Liver (tissue), 9 donors: Measurements from ENCODE around the gene COQ7. TPM values are rescaled to one million over a fixed set of nuclear protein-coding genes. Genes with fewer than 3 reads are reported as not detected.
A peak's percentile ranks its signal among the peaks of the same experiment; 100 is the strongest.

Experiments used
- DNase-seq: peaks from one replicate; pipeline ENCODE4 v3.0.0-alpha.2; 2017; ENCODE audit warnings: low spot score
- H3K27ac ChIP-seq, 2 donors: one replicate each; pipeline ENCODE4 v1.7.0; 2013; ENCODE audit warnings: inconsistent platforms in 2 of 2, low read length in 2 of 2, control low read depth in 1 of 2, low read depth in 1 of 2, mild to moderate bottlenecking in 1 of 2
- H3K27me3 ChIP-seq, 4 donors: one replicate each; pipeline versions ENCODE4 v1.6.1 to v1.7.0; 2013; ENCODE audit warnings: low read length in 3 of 4, inconsistent platforms in 1 of 4, mild to moderate bottlenecking in 1 of 4, moderate library complexity in 1 of 4; ENCODE audit not compliant: control insufficient read depth in 4 of 4, insufficient read depth in 4 of 4
- H3K36me3 ChIP-seq, 4 donors: one replicate each; pipeline versions ENCODE4 v1.6.1 to v1.7.0; 2013; ENCODE audit warnings: low read length in 3 of 4, mild to moderate bottlenecking in 3 of 4, low read depth in 1 of 4, moderate library complexity in 1 of 4; ENCODE audit not compliant: control insufficient read depth in 4 of 4, insufficient read depth in 3 of 4
- H3K4me1 ChIP-seq, 4 donors: one replicate each; pipeline versions ENCODE4 v1.6.1 to v1.7.0; 2013; ENCODE audit warnings: low read length in 3 of 4, mild to moderate bottlenecking in 3 of 4, moderate library complexity in 1 of 4; ENCODE audit not compliant: control insufficient read depth in 4 of 4, insufficient read depth in 4 of 4
- H3K4me3 ChIP-seq, 3 donors: one replicate each; pipeline versions ENCODE4 v1.6.1 to v1.7.0; 2013; ENCODE audit warnings: low read length in 3 of 3, control low read depth in 1 of 3, low read depth in 1 of 3, mild to moderate bottlenecking in 1 of 3
- H3K9ac ChIP-seq, 2 donors: one replicate each; pipeline ENCODE4 v1.7.0; 2013; ENCODE audit warnings: low read length in 2 of 2, mild to moderate bottlenecking in 2 of 2, moderate library complexity in 2 of 2, control low read depth in 1 of 2, low read depth in 1 of 2
- H3K9me3 ChIP-seq, 4 donors: one replicate each; pipeline versions ENCODE4 v1.6.1 to v1.7.0; 2013; ENCODE audit warnings: low read length in 3 of 4; ENCODE audit not compliant: control insufficient read depth in 4 of 4
- ATF3 ChIP-seq: IDR thresholded peaks from 2 replicates; pipeline ENCODE4 v1.6.1; 2016; ENCODE audit warnings: antibody characterized with exemption
- EGR1 ChIP-seq, 2 donors: IDR thresholded peaks; 2 replicates each; pipeline ENCODE4 v1.6.1; 2016 to 2018; ENCODE audit warnings: antibody characterized with exemption in 2 of 2, low read depth in 2 of 2
- FOXA1 ChIP-seq: IDR thresholded peaks from 2 replicates; pipeline ENCODE4 v1.6.1; 2016; ENCODE audit warnings: antibody characterized with exemption
- FOXA2 ChIP-seq: IDR thresholded peaks from 2 replicates; pipeline ENCODE4 v1.6.1; 2016; ENCODE audit warnings: antibody characterized with exemption
- GABPA ChIP-seq, 2 donors: IDR thresholded peaks in 1 of 2; conservative IDR thresholded peaks in 1 of 2; 2 replicates each; pipeline ENCODE4 v1.6.1; 2016; ENCODE audit warnings: antibody characterized with exemption in 2 of 2, mild to moderate bottlenecking in 1 of 2, moderate library complexity in 1 of 2
- HNF4A ChIP-seq, 2 donors: conservative IDR thresholded peaks; 2 replicates each; pipeline ENCODE4 v1.6.1; 2016; ENCODE audit warnings: antibody characterized with exemption in 2 of 2, mild to moderate bottlenecking in 2 of 2
- HNF4G ChIP-seq: IDR thresholded peaks from 2 replicates; pipeline ENCODE4 v1.6.1; 2016; ENCODE audit warnings: antibody characterized with exemption
- JUND ChIP-seq, 2 donors: IDR thresholded peaks; 2 replicates each; pipeline ENCODE4 v1.6.1; 2016; ENCODE audit warnings: antibody characterized with exemption in 2 of 2
- NR2F2 ChIP-seq: IDR thresholded peaks from 2 replicates; pipeline ENCODE4 v1.6.1; 2016; ENCODE audit warnings: antibody characterized with exemption
- RAD21 ChIP-seq, 2 donors: IDR thresholded peaks; 2 replicates each; pipeline ENCODE4 v1.6.1; 2016; ENCODE audit warnings: antibody characterized with exemption in 2 of 2, mild to moderate bottlenecking in 2 of 2
- RXRA ChIP-seq, 2 donors: IDR thresholded peaks; 2 replicates each; pipeline ENCODE4 v1.6.1; 2017 to 2018; ENCODE audit warnings: antibody characterized with exemption in 2 of 2, mild to moderate bottlenecking in 1 of 2
- SP1 ChIP-seq: IDR thresholded peaks from 2 replicates; pipeline ENCODE4 v1.6.1; 2018; ENCODE audit warnings: antibody characterized with exemption, mild to moderate bottlenecking
- TAF1 ChIP-seq: conservative IDR thresholded peaks from 2 replicates; pipeline ENCODE4 v1.6.1; 2016; ENCODE audit warnings: antibody characterized with exemption, mild to moderate bottlenecking
- YY1 ChIP-seq: IDR thresholded peaks from 2 replicates; pipeline ENCODE4 v1.6.1; 2016; ENCODE audit warnings: antibody characterized with exemption, mild to moderate bottlenecking
- whole genome bisulfite sequencing: extraction: QIAGEN DNeasy Blood & Tissue Kit; methylation state at CpG from one replicate; pipeline ENCODE4 v1.1.7; 2013; 5-methylcytosine and 5-hydroxymethylcytosine counted together
- polyA plus RNA-seq, 2 donors: library from polyadenylated mRNA; stranded (reverse) in 1 of 2; unstranded in 1 of 2; fragments of 200-250 nt in 1 of 2; fragments of >200 nt in 1 of 2; fragmentation: Nextera tagmentation in 1 of 2; extraction: Ambion mirVana in 1 of 2; gene quantifications; one replicate each; pipeline versions ENCODE4 v1.2.1 to v1.2.3, GENCODE V29; 2013 to 2015
- total RNA-seq, 2 donors: library from RNA; depleted of rRNA; stranded (reverse); fragments of >200 nt; gene quantifications; one replicate each; pipeline ENCODE4 v1.2.3, GENCODE V29; 2014
- TF ChIP-seq, protein P1 (sequence below): fragments of 150-350 bp; IDR thresholded peaks from 2 replicates; pipeline ENCODE4 v1.5.1; 2017; ENCODE audit warnings: improper control_type of control experiment, low read depth, low read length; ENCODE audit not compliant: missing input control
- TF ChIP-seq, protein P2 (sequence below): IDR thresholded peaks from 2 replicates; pipeline ENCODE4 v1.6.1; 2016; ENCODE audit warnings: antibody characterized with exemption
- TF ChIP-seq, protein P3 (sequence below): IDR thresholded peaks from 2 replicates; pipeline ENCODE4 v1.6.1; 2016; ENCODE audit warnings: antibody characterized with exemption, mild to moderate bottlenecking
- TF ChIP-seq, protein P4 (sequence below): IDR thresholded peaks from 2 replicates; pipeline ENCODE4 v1.6.1; 2016; ENCODE audit warnings: antibody characterized with exemption
- donor health status: healthy.
- donor health status: healthy.
- donor health status: healthy.
- donor health status: healthy.
- donor health status: healthy.

COQ7 gene
- total and polyA plus RNA-seq, 4 donors: 5.3 to 10.8 (median 7.2) TPM

DNA sequence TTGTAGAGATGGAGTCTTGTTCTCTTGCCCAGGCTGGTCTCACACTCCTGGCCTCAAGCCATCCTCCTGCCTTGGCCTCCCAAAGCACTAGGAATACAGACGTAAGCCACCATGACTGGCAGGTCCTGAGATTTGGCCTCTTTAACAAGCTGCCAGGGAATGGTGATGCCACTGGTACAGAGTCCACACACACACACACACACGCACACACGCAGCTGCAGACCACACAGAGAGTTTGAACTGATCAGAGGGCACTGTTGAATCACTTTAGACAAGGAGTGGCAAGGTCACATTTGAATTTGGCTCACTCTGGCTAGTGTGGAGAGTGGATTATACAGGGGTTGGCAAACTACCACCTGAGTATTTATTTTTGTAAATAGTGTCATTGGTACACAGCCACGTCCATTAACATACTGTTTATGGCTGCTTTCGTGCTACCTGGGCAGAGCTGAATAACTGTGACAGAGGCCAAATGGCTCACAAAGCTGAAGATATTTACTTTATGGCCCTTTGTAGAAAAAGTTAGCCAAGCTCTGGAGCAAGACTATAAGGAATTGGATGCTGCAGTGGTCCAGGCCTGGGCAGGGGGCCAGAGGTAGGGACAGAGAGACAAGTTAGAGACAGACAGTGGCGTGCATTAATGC lies 56.2 kb downstream of the COQ7 start:
- WGBS: 41% methylated on average over 6 of the region's 6 CpGs
- peaks cover 0 to 28% (median 5%) of the 10 kb centered on the region in 4 donors for H3K4me1 ChIP-seq
- H3K27me3 ChIP-seq: no peaks in the 10 kb centered on the region
- TF ChIP-seq, protein P1, sequence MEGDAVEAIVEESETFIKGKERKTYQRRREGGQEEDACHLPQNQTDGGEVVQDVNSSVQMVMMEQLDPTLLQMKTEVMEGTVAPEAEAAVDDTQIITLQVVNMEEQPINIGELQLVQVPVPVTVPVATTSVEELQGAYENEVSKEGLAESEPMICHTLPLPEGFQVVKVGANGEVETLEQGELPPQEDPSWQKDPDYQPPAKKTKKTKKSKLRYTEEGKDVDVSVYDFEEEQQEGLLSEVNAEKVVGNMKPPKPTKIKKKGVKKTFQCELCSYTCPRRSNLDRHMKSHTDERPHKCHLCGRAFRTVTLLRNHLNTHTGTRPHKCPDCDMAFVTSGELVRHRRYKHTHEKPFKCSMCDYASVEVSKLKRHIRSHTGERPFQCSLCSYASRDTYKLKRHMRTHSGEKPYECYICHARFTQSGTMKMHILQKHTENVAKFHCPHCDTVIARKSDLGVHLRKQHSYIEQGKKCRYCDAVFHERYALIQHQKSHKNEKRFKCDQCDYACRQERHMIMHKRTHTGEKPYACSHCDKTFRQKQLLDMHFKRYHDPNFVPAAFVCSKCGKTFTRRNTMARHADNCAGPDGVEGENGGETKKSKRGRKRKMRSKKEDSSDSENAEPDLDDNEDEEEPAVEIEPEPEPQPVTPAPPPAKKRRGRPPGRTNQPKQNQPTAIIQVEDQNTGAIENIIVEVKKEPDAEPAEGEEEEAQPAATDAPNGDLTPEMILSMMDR: no peak
- TF ChIP-seq YY1 (peak; percentile 91), TAF1 (no peak), HNF4G (peak; percentile 98), SP1 (peak; percentile 99), JUND (IDR thresholded peaks at IDR 0.05) (peak; percentile 94 to 98), NR2F2 (peak; percentile 73), RAD21 (IDR thresholded peaks at IDR 0.05) (peak; percentile 49 to 64), GABPA (IDR thresholded peaks at IDR 0.05 in 1 of 2, conservative IDR thresholded peaks at IDR 0.05 in 1 of 2) (peak in 1 of 2 donors; percentile 68), FOXA1 (peak; percentile 97), FOXA2 (peak; percentile 97), HNF4A (conservative IDR thresholded peaks at IDR 0.05) (peak; percentile 99 to 100), RXRA (IDR thresholded peaks at IDR 0.05) (peak; percentile 98 to 99), ATF3 (peak; percentile 98), EGR1 (IDR thresholded peaks at IDR 0.05; ENCODE audit: low read depth in 2 of 2) (peak in 1 of 2 donors; percentile 72)
- TF ChIP-seq, protein P2, sequence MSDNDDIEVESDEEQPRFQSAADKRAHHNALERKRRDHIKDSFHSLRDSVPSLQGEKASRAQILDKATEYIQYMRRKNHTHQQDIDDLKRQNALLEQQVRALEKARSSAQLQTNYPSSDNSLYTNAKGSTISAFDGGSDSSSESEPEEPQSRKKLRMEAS: peak; percentile 98
- TF ChIP-seq, protein P3, sequence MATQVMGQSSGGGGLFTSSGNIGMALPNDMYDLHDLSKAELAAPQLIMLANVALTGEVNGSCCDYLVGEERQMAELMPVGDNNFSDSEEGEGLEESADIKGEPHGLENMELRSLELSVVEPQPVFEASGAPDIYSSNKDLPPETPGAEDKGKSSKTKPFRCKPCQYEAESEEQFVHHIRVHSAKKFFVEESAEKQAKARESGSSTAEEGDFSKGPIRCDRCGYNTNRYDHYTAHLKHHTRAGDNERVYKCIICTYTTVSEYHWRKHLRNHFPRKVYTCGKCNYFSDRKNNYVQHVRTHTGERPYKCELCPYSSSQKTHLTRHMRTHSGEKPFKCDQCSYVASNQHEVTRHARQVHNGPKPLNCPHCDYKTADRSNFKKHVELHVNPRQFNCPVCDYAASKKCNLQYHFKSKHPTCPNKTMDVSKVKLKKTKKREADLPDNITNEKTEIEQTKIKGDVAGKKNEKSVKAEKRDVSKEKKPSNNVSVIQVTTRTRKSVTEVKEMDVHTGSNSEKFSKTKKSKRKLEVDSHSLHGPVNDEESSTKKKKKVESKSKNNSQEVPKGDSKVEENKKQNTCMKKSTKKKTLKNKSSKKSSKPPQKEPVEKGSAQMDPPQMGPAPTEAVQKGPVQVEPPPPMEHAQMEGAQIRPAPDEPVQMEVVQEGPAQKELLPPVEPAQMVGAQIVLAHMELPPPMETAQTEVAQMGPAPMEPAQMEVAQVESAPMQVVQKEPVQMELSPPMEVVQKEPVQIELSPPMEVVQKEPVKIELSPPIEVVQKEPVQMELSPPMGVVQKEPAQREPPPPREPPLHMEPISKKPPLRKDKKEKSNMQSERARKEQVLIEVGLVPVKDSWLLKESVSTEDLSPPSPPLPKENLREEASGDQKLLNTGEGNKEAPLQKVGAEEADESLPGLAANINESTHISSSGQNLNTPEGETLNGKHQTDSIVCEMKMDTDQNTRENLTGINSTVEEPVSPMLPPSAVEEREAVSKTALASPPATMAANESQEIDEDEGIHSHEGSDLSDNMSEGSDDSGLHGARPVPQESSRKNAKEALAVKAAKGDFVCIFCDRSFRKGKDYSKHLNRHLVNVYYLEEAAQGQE: peak; percentile 86
- TF ChIP-seq, protein P4, sequence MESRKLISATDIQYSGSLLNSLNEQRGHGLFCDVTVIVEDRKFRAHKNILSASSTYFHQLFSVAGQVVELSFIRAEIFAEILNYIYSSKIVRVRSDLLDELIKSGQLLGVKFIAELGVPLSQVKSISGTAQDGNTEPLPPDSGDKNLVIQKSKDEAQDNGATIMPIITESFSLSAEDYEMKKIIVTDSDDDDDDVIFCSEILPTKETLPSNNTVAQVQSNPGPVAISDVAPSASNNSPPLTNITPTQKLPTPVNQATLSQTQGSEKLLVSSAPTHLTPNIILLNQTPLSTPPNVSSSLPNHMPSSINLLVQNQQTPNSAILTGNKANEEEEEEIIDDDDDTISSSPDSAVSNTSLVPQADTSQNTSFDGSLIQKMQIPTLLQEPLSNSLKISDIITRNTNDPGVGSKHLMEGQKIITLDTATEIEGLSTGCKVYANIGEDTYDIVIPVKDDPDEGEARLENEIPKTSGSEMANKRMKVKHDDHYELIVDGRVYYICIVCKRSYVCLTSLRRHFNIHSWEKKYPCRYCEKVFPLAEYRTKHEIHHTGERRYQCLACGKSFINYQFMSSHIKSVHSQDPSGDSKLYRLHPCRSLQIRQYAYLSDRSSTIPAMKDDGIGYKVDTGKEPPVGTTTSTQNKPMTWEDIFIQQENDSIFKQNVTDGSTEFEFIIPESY: peak; percentile 96
- no peak overlapping the region for H3K4me3 ChIP-seq
- peaks cover 0 to 3% (median 1%) of the 10 kb centered on the region in 4 donors for H3K36me3 ChIP-seq
- H3K9ac ChIP-seq: peak overlapping the region in 1 of 2 donors; percentile 40
- DNase-seq: no peak
- H3K9me3 ChIP-seq: peaks cover 0 to 3% (median under 1%) of the 10 kb centered on the region in 4 donors
- H3K27ac ChIP-seq: peak overlapping the region; percentile 75 to 82
